ENCODE results near the gene FCGR3B.
"Not testable (repeated sequence)": the region's sequence is repeated elsewhere in the genome, so short reads cannot be mapped to it uniquely, and the experiment has no call there.

Gene FCGR3B

DNA sequence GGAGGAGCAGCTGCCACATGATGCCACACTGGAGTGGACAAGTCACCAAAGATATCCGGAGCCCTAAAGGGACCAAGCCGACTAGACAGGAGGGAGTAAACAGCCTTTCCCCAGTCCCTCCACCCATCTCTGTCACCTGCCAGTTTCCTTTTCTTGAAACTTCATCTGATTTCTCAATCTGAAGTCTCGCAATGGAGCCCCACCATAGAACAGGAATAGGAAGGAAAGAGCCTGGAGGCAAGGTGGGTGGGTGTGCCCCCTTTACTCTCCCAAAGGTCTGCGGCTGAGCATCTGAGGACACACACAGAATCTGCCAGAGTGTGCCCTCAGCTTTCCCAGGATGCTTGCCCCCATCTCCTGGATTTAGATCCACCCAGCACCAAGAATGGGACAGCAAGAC is at the start of gene FCGR3B:
FCGR3B (minus strand) TSS at position 101 of the 400 bp plus-strand sequence; CDS start at position 19, 82 bp downstream.
- Histone ChIP-seq H3K27ac (no peak within 1 kb of the TSS), H3K9ac (no peak within 1 kb of the TSS), H3K36me3 (ENCODE audit: control insufficient read depth, insufficient read depth, low read length) (no peaks in the 10 kb centered on the region), H3K4me1 (no peaks in the 10 kb centered on the region), H3K79me2 (no peaks in the 10 kb centered on the region), H3K4me3 (ENCODE audit: low read depth, low read length) (no peak within 1 kb of the TSS), H3K9me3 (ENCODE audit: control insufficient read depth, low read length) (no peaks in the 10 kb centered on the region), H2AFZ (no peak within 1 kb of the TSS), H3K4me2 (ENCODE audit: low read length) (no peak within 1 kb of the TSS), H3K27me3 (ENCODE audit: control insufficient read depth, insufficient read depth, low read length) (no peaks in the 10 kb centered on the region)
- TF ChIP-seq, protein P1, sequence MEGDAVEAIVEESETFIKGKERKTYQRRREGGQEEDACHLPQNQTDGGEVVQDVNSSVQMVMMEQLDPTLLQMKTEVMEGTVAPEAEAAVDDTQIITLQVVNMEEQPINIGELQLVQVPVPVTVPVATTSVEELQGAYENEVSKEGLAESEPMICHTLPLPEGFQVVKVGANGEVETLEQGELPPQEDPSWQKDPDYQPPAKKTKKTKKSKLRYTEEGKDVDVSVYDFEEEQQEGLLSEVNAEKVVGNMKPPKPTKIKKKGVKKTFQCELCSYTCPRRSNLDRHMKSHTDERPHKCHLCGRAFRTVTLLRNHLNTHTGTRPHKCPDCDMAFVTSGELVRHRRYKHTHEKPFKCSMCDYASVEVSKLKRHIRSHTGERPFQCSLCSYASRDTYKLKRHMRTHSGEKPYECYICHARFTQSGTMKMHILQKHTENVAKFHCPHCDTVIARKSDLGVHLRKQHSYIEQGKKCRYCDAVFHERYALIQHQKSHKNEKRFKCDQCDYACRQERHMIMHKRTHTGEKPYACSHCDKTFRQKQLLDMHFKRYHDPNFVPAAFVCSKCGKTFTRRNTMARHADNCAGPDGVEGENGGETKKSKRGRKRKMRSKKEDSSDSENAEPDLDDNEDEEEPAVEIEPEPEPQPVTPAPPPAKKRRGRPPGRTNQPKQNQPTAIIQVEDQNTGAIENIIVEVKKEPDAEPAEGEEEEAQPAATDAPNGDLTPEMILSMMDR (IDR thresholded peaks at IDR 0.05), result no peak

DNA sequence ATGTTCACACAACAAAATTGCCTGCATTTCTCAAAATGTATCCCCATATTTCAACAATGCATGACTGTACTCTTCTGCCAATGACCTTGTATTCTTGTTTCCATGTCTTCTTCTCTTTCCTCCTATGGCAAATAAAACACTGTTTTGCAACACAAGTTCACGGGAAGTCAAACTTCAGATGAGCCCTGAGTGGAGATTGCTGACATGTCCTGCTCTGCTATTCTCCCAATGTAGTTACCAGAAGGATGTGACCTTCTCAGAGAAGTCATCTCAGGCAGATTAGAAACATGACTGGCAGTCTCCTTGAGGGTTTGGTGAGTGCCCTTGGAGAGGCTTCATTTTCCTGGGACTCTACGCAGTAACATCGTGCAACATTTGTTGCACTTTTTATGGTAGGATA is 47.5 kb upstream of the FCGR3B start:
- Histone ChIP-seq H2AFZ (no peak overlapping the region), H3K4me2 (ENCODE audit: low read length) (no peak overlapping the region), H3K36me3 (ENCODE audit: control insufficient read depth, insufficient read depth, low read length) (no peaks in the 10 kb centered on the region), H3K4me1 (no peaks in the 10 kb centered on the region), H3K9me3 (ENCODE audit: control insufficient read depth, low read length) (no peaks in the 10 kb centered on the region), H3K27me3 (ENCODE audit: control insufficient read depth, insufficient read depth, low read length) (no peaks in the 10 kb centered on the region), H3K27ac (no peak overlapping the region), H3K4me3 (ENCODE audit: low read depth, low read length) (no peak overlapping the region), H3K9ac (no peak overlapping the region), H3K79me2 (no peaks in the 10 kb centered on the region)
- TF ChIP-seq, protein P1 (IDR thresholded peaks at IDR 0.05), result no peak

DNA sequence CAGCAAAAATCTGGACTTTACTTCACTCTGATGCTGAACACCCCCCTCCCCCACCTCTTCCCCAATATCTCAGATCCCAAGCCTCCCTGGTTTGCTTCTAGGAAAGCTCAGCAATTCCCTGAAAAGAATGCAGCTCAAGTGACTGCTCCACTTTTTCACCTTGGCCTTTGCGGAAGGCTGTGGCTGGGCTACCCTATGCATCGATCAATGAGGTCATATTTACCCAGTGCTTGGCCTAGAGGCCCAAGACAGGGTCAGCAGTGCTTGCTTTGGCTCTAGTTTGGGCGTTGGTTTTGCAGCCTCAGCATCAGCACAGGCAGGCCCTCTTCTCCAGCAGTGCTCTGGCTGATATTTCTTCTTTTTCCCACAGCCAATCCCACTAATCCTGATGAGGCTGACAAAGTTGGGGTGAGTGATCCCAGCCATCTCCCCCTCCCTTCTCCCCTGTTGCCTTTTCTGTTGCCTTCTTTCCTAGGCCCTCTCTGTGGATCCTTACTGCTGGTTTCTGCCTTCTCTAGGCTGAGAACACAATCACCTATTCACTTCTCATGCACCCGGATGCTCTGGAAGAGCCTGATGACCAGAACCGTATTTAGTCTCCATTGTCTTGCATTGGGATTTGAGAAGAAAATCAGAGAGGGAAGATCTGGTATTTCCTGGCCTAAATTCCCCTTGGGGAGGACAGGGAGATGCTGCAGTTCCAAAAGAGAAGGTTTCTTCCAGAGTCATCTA is 46.1 kb upstream of the FCGR3B start:
- H3K4me1 ChIP-seq, result no peaks in the 10 kb centered on the region
- H3K79me2 ChIP-seq, result no peaks in the 10 kb centered on the region
- no peaks in the 10 kb centered on the region for H3K9me3 ChIP-seq (ENCODE audit: control insufficient read depth, low read length)
- no peak overlapping the region for H2AFZ ChIP-seq
- H3K4me3 ChIP-seq (ENCODE audit: low read depth, low read length), result no peak overlapping the region
- no peaks in the 10 kb centered on the region for H3K36me3 ChIP-seq (ENCODE audit: control insufficient read depth, insufficient read depth, low read length)
- TF ChIP-seq, protein P1 (IDR thresholded peaks at IDR 0.05), result no peak
- H3K27me3 ChIP-seq (ENCODE audit: control insufficient read depth, insufficient read depth, low read length), result no peaks in the 10 kb centered on the region
- no peak overlapping the region for H3K9ac ChIP-seq
- no peak overlapping the region for H3K4me2 ChIP-seq (ENCODE audit: low read length)
- H3K27ac ChIP-seq, result no peak overlapping the region

DNA sequence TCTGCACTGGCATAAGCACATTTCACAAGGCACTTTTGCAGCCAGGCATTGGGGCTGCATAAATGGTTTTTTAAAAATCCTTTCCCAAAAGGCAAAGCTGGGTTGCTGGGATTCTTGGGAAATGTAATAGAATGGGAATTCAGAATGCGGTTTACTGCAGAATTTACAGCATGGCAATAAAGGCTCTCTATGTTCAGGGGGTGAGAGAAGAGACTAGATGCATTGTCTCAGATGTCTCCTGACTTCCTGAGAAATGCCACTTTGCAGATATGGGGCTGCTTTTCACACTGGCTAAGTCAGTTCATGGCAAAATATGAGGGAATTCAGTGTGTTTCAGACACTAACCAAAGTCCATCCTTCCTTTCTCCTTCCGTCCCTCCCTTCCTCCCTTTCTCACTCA is 45.5 kb upstream of the FCGR3B start:
- H3K27ac ChIP-seq, result no peak overlapping the region

DNA sequence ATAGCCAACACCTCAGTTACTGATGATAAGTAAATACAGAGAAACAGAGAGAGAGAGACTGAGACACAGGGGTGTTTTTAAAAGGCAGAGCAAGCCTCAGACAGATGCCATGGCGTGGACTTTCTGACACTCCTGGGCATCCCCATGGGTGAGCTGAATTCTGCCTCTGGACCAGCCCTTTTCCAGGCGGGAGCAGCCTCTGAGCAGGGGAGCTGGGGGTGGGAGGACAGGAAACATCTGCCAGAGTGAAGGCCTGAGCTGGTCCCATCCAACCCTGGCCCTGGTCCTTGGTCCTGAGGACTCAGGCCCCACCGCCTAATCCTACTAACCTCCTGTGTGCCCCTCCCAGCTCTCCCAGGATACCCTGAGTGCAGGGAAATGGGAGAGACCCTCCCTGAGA is 43.9 kb upstream of the FCGR3B start:
- H3K27ac ChIP-seq; H3K36me3 ChIP-seq (ENCODE audit: control insufficient read depth, insufficient read depth, low read length); H3K4me2 ChIP-seq (ENCODE audit: low read length); H3K4me3 ChIP-seq (ENCODE audit: low read depth, low read length); H3K9me3 ChIP-seq (ENCODE audit: control insufficient read depth, low read length); H3K4me1 ChIP-seq; H3K79me2 ChIP-seq; H2AFZ ChIP-seq; H3K9ac ChIP-seq; H3K27me3 ChIP-seq (ENCODE audit: control insufficient read depth, insufficient read depth, low read length): not testable (repeated sequence)

More for the DNA sequence above, 45.5 kb upstream of the FCGR3B start:
- Histone ChIP-seq H2AFZ (no peak overlapping the region), H3K79me2 (no peaks in the 10 kb centered on the region), H3K36me3 (ENCODE audit: control insufficient read depth, insufficient read depth, low read length) (no peaks in the 10 kb centered on the region), H3K9ac (no peak overlapping the region), H3K4me1 (no peaks in the 10 kb centered on the region), H3K27me3 (ENCODE audit: control insufficient read depth, insufficient read depth, low read length) (no peaks in the 10 kb centered on the region), H3K4me2 (ENCODE audit: low read length) (no peak overlapping the region), H3K9me3 (ENCODE audit: control insufficient read depth, low read length) (no peaks in the 10 kb centered on the region), H3K4me3 (ENCODE audit: low read depth, low read length) (no peak overlapping the region)
- TF ChIP-seq, protein P1 (IDR thresholded peaks at IDR 0.05), result no peak

DNA sequence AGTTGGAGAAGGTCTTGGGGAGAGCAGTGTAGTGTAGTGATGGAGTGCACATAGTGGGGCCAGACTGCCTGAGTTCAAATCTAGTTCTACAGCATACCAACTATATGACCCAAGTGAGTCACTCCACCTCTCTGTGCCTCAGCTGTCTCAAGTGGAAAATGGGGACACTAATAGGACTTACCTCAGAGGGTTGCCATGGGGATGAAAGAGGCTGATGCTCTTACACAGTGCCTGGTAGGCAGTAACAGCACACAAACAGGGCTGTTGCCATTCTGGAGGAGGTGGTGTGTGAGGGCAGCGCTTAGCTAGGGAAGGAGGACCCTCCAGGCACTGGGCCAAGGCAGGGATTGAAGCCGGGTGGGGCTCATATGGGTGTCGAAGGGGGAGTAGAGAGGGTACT is 43.5 kb upstream of the FCGR3B start:
- not testable (repeated sequence) for H3K9me3 ChIP-seq (ENCODE audit: control insufficient read depth, low read length); H3K27me3 ChIP-seq (ENCODE audit: control insufficient read depth, insufficient read depth, low read length); H3K4me3 ChIP-seq (ENCODE audit: low read depth, low read length); H2AFZ ChIP-seq; H3K27ac ChIP-seq; H3K79me2 ChIP-seq; H3K4me2 ChIP-seq (ENCODE audit: low read length); H3K4me1 ChIP-seq; H3K36me3 ChIP-seq (ENCODE audit: control insufficient read depth, insufficient read depth, low read length); H3K9ac ChIP-seq

DNA sequence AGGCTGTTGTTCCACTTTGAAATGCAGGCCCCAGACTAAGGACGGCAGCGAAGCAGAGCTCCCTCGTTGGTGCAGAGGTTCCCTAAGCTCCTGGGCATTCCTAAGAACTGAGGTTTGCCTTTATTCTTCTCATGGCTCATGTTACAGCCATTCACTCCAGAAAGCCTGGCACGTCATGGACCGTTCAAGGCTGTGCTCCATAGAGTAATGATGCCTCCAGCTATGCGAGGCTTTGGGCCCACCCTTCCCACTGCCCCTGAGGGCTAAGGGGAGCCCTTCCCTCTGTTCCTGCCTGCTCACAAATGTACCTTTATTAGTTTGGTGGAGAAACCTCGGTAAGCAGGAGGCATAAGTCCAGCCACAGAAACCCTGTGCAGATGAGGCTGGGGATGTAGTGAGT is 42.5 kb upstream of the FCGR3B start:
- not testable (repeated sequence) for H3K4me2 ChIP-seq (ENCODE audit: low read length); H2AFZ ChIP-seq; H3K27me3 ChIP-seq (ENCODE audit: control insufficient read depth, insufficient read depth, low read length); H3K27ac ChIP-seq; H3K9ac ChIP-seq; H3K4me1 ChIP-seq; H3K36me3 ChIP-seq (ENCODE audit: control insufficient read depth, insufficient read depth, low read length); H3K9me3 ChIP-seq (ENCODE audit: control insufficient read depth, low read length); H3K79me2 ChIP-seq; H3K4me3 ChIP-seq (ENCODE audit: low read depth, low read length)

All from parathyroid adenoma (tissue), 2 donors.